OCI-LY1 (cell line): ENCODE measurements around the gene DYRK1A.

Experiments used
- H2AFZ ChIP-seq: fragments of 200-600 bp; sonication (generic), shearing (Covaris generic); 2 replicates; pipeline ENCODE4 v1.6.0; 2014; ENCODE audit warnings: antibody characterized with exemption, mild to moderate bottlenecking, low read length
- H3F3A ChIP-seq: fragments of 200-600 bp; sonication (generic), shearing (Covaris generic); 2 replicates; pipeline ENCODE4 v1.6.0; 2014; ENCODE audit warnings: mild to moderate bottlenecking, antibody characterized with exemption, low read length, moderate library complexity; ENCODE audit not compliant: insufficient read depth
- H3K27ac ChIP-seq: fragments of 200-600 bp; sonication (generic); 2 replicates; pipeline ENCODE4 v1.5.1; 2014; ENCODE audit warnings: low read length, mixed run types, mild to moderate bottlenecking, low read depth; ENCODE audit not compliant: poor library complexity, severe bottlenecking
- H3K27me3 ChIP-seq: fragments of 200-600 bp; sonication (generic); 2 replicates; pipeline ENCODE4 v1.6.0; 2014; ENCODE audit warnings: antibody characterized with exemption, mild to moderate bottlenecking, low read length, moderate library complexity; ENCODE audit not compliant: insufficient read depth
- H3K36me3 ChIP-seq: fragments of 200-600 bp; sonication (generic); 2 replicates; pipeline ENCODE4 v1.6.1; 2014; ENCODE audit warnings: mild to moderate bottlenecking, antibody characterized with exemption, low read length, moderate library complexity, mixed read lengths; ENCODE audit not compliant: insufficient read depth
- H3K4me1 ChIP-seq: fragments of 200-600 bp; sonication (generic); 2 replicates; pipeline ENCODE4 v1.5.1; 2014; ENCODE audit warnings: mild to moderate bottlenecking, low read length, moderate library complexity; ENCODE audit not compliant: insufficient read depth, severe bottlenecking
- H3K4me2 ChIP-seq: fragments of 200-600 bp; sonication (generic), shearing (Covaris generic); 2 replicates; pipeline ENCODE4 v1.6.1; 2014; ENCODE audit warnings: low read length
- H3K4me3 ChIP-seq: fragments of 200-600 bp; sonication (generic); 2 replicates; pipeline ENCODE4 v1.5.1; 2014; ENCODE audit warnings: low read length, low read depth, mild to moderate bottlenecking, mixed read lengths; ENCODE audit not compliant: poor library complexity, severe bottlenecking
- H3K79me2 ChIP-seq: fragments of 200-600 bp; shearing (Covaris generic); 2 replicates; pipeline ENCODE4 v1.6.1; 2016; ENCODE audit warnings: mixed run types, low read length, mixed read lengths; ENCODE audit not compliant: insufficient read depth
- H3K9ac ChIP-seq: fragments of 200-600 bp; sonication (generic), shearing (Covaris generic); 2 replicates; pipeline ENCODE4 v1.6.1; 2014; ENCODE audit warnings: mild to moderate bottlenecking, low read length, mixed read lengths
- H3K9me2 ChIP-seq: fragments of 200-600 bp; sonication (generic), shearing (Covaris generic); 2 replicates; pipeline ENCODE4 v1.6.1; 2014; ENCODE audit warnings: low read depth, mild to moderate bottlenecking, low read length, mixed read lengths
- H3K9me3 ChIP-seq: fragments of 200-600 bp; shearing (Covaris generic); 2 replicates; pipeline ENCODE4 v1.6.1; 2014; ENCODE audit warnings: low read length, mixed read lengths
- H4K20me1 ChIP-seq: fragments of 200-600 bp; sonication (generic), shearing (Covaris generic); 2 replicates; pipeline ENCODE4 v1.6.0; 2016; ENCODE audit warnings: mild to moderate bottlenecking, low read length; ENCODE audit not compliant: insufficient read depth
- EZH2 ChIP-seq: fragments of 200-600 bp; sonication (generic), shearing (Covaris generic); IDR thresholded peaks from 2 replicates; pipeline ENCODE4 v1.8.0; 2017; ENCODE audit warnings: borderline replicate concordance, mixed run types, mild to moderate bottlenecking, antibody characterized with exemption, low read length, moderate library complexity, mixed read lengths
- TF ChIP-seq, protein P1 (sequence below): fragments of 200-600 bp; sonication (generic), shearing (Covaris generic); IDR thresholded peaks from 2 replicates; pipeline ENCODE4 v1.5.1; 2017; ENCODE audit warnings: mild to moderate bottlenecking, antibody characterized with exemption, low read length, moderate library complexity, mixed read lengths

The DYRK1A gene

GRCh38 chr21:37508341-37508740 lies 141.8 kb downstream of the DYRK1A start:
- Histone ChIP-seq H3F3A (no peaks in the 10 kb centered on the region), H3K4me2 (no peak overlapping the region), H3K36me3 (peaks cover 96% of the 10 kb centered on the region), H4K20me1 (no peaks in the 10 kb centered on the region), H3K27ac (no peak overlapping the region), H3K79me2 (no peaks in the 10 kb centered on the region), H3K4me3 (no peak overlapping the region), H3K4me1 (no peaks in the 10 kb centered on the region), H3K9me2 (no peaks in the 10 kb centered on the region), H3K9ac (no peak overlapping the region), H2AFZ (no peak overlapping the region), H3K9me3 (no peaks in the 10 kb centered on the region), H3K27me3 (no peaks in the 10 kb centered on the region)
- TF ChIP-seq EZH2: no peak
- TF ChIP-seq, protein P1, sequence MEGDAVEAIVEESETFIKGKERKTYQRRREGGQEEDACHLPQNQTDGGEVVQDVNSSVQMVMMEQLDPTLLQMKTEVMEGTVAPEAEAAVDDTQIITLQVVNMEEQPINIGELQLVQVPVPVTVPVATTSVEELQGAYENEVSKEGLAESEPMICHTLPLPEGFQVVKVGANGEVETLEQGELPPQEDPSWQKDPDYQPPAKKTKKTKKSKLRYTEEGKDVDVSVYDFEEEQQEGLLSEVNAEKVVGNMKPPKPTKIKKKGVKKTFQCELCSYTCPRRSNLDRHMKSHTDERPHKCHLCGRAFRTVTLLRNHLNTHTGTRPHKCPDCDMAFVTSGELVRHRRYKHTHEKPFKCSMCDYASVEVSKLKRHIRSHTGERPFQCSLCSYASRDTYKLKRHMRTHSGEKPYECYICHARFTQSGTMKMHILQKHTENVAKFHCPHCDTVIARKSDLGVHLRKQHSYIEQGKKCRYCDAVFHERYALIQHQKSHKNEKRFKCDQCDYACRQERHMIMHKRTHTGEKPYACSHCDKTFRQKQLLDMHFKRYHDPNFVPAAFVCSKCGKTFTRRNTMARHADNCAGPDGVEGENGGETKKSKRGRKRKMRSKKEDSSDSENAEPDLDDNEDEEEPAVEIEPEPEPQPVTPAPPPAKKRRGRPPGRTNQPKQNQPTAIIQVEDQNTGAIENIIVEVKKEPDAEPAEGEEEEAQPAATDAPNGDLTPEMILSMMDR: no peak

GRCh38 chr21:37509802-37510393 lies 143.3 kb downstream of the DYRK1A start:
- Histone ChIP-seq H3K4me2 (no peak overlapping the region), H3K4me3 (no peak overlapping the region), H3K27ac (no peak overlapping the region), H3F3A (no peaks in the 10 kb centered on the region), H3K9me3 (no peaks in the 10 kb centered on the region), H3K4me1 (no peaks in the 10 kb centered on the region), H3K9me2 (no peaks in the 10 kb centered on the region), H3K27me3 (no peaks in the 10 kb centered on the region), H3K36me3 (peaks cover 99% of the 10 kb centered on the region), H3K9ac (no peak overlapping the region), H4K20me1 (no peaks in the 10 kb centered on the region), H3K79me2 (no peaks in the 10 kb centered on the region), H2AFZ (no peak overlapping the region)
- TF ChIP-seq, protein P1: no peak
- TF ChIP-seq EZH2: no peak

DNA sequence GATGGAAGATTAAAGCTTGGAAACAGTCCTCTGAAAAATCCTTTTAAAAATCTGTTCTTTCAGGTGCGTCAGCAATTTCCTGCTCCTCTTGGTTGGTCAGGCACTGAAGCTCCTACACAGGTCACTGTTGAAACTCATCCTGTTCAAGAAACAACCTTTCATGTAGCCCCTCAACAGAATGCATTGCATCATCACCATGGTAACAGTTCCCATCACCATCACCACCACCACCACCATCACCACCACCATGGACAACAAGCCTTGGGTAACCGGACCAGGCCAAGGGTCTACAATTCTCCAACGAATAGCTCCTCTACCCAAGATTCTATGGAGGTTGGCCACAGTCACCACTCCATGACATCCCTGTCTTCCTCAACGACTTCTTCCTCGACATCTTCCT lies 145.3 kb downstream of the DYRK1A start:
- H3K79me2 ChIP-seq: no peaks in the 10 kb centered on the region
- H3K4me2 ChIP-seq: no peak overlapping the region
- no peaks in the 10 kb centered on the region for H3K9me3 ChIP-seq
- no peaks in the 10 kb centered on the region for H3K4me1 ChIP-seq
- TF ChIP-seq EZH2: no peak
- TF ChIP-seq, protein P1: no peak
- no peaks in the 10 kb centered on the region for H3F3A ChIP-seq
- H3K9ac ChIP-seq: no peak overlapping the region
- no peaks in the 10 kb centered on the region for H3K27me3 ChIP-seq
- no peak overlapping the region for H3K4me3 ChIP-seq
- no peak overlapping the region for H2AFZ ChIP-seq
- no peaks in the 10 kb centered on the region for H4K20me1 ChIP-seq
- H3K27ac ChIP-seq: no peak overlapping the region
- H3K9me2 ChIP-seq: no peaks in the 10 kb centered on the region
- peaks cover 92% of the 10 kb centered on the region for H3K36me3 ChIP-seq
